GM18520 (cell line): Measurements from ENCODE around the gene PCCB.
"Not testable (repeated sequence)": the region's sequence is repeated elsewhere in the genome, so short reads cannot be mapped to it uniquely, and the experiment has no call there.

Source experiments
- ATAC-seq: cut with Tn5 transposase; IDR thresholded peaks from one replicate; pipeline ENCODE4 v1.9.1; 2021; ENCODE audit not compliant: unreplicated experiment

The PCCB gene

DNA sequence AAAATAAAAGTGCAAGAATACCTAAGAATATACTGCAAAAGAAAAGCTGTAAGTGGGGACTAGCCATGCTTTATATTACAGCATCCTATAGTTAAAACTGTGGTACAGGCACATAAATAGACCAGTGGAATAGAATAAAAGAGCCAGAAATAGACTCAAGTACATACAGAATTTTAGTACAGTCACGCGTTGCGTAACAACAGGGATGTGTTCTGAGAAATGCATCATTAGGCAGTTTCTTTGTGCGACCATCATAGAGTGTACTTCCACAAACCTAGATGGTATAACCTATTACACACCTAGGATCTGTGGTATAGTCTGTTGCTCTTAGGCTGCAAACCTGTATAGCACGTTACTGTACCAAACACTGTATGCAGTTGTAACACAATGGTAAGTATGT, 61.8 kb downstream of the PCCB start:
- no peak for ATAC-seq

DNA sequence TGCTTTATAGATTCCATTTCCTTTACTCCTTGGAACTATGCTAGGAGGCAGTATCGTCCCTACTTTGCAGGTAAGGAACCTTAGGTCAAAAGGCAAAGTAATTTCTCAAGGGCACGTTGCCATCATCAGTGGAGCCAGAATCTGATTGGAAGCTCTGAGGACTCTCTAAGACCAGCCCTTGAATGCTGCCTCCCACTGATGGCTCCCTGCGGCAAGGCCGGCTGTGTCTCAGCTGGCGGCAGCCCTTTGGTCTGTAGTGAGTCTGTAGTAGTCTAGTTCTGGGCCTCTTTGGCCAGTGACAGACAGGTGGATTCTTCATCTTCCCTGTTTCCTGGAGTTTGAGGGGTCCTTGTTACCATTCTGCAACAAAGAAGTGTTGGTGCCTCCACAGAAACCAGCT, 76.2 kb downstream of the PCCB start:
- ATAC-seq, result no peak

DNA sequence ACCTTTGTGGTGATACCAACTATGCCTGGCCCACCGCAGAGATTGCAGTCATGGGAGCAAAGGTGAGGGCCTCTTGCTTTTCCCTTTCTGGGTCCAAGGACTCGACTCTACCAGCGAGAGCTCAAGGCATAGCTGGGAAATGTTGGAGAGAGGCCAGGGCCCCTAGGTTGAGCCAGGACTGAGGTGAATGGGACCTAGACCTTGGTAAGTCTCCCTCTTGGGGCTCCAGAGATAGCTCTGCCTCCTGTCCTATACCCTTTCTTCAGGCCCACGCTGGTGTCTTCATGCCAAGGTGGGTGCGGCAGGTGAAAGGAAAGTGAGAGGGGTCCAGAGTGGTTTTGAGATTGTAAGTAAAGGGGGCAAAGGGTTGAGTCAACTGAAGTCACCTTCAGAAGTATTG, 77.5 kb downstream of the PCCB start:
- ATAC-seq, result no peak

DNA sequence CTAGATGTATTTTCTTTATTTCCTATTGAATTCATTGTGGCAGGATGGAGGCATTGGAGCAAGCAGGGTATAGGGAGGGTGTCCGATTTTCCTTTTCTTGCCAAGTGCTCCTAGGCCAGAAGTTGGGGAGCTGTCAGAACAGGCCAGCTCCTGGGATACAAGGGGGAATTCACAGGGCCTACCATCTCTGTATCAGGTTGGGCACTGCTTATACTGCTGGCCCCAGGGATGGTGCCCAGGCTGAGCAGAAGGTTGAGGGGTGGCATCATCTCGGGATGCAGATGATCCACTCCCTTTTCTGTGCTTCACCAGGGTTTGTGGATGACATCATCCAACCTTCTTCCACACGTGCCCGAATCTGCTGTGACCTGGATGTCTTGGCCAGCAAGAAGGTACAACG, 79.5 kb downstream of the PCCB start:
- no peak for ATAC-seq

DNA sequence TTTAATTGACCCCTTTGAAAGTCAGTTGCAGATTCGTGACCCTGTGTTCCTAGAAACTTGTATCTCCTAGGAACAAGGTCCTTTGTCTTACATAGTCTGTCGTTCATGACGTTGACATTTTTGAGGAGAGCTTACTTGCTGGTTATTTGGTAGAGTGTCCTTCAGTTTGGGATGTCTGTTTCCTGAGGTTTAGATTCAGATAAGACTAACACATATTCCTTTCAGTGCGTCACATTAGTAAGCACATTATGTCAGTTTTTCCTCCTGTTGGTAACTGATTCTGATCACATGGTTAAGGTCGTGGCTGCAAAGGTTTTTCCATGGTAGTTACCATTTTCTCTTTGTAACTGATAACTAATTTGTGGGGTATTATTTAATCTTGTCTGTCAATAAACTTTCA, 80.8 kb downstream of the PCCB start:
- no peak for ATAC-seq

DNA sequence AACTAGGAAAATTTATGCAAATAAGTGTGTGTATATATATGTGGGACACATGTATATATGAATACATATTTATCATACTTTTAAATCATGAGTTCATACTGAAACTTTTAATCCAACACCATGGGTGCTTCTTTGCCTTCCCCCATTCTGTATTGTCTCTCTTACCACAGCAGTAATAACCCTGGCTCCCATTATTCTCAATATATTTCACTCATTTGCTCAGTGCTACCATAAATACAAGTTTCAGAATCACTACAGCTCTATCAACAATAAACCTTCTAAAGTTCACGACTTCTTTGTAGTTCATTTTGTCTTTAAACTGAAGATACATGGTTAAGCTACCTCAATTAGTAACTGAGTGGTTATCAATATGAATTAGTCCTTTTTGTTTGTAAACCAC, 82.2 kb downstream of the PCCB start:
- ATAC-seq, result no peak

DNA sequence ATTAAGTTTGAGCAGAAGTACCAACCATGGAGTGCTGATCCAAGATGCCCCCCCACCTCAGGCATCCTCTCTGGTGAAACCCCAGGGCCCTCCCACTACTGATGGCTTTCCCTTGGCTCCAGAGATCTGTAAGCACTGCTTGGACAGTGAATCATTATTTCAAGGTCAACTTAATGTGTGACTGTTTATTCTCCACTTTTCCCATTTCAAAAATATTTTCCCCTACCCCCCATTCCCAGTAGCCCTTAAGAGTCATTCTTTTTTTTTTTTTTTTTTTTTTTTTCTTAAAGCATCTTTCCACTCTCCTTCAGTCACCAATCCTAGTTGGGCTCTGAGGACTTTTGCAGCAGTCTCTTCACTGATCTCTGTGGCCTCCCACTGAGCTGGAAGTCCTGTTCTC, 82.6 kb downstream of the PCCB start:
- no peak for ATAC-seq

DNA sequence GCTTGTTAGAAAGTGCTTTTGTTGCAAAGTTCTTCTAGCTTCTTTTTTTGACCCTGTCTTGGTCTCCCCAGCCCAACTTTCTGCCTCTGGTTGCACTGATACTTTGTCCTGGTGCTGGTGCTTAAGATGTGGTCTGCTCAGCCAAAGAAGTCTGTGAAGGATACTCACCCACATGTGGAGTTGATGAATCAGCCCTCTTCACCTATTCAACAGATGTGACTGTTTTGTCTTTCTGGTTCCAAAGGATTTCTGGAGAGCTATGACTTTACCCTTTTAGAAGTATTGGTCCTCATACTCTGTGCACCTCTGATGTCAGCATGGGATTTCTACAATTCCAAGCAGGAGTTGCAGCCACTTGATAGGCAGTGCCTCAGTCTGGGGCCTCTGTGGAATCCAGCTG, 84.1 kb downstream of the PCCB start:
- ATAC-seq, result no peak

DNA sequence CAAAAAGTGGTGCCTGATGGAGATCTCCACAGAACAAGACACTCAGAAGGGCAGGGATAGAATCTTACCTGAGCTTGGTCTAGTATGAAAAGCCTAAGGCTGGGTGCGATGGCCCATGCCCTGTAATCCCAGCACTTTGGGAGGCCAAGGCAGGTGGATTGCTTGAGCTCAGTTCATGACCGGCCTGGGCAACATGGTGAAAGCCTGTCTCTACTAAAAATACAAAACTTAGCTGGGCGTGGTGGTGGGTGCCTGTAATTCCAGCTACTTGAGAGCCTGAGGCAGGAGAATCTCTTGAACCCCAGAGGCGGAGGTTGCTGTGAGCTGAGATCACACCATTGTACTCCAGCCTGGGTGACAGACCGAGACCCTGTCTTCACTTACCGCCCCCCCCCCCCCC, 84.6 kb downstream of the PCCB start:
- not testable (repeated sequence) for ATAC-seq

DNA sequence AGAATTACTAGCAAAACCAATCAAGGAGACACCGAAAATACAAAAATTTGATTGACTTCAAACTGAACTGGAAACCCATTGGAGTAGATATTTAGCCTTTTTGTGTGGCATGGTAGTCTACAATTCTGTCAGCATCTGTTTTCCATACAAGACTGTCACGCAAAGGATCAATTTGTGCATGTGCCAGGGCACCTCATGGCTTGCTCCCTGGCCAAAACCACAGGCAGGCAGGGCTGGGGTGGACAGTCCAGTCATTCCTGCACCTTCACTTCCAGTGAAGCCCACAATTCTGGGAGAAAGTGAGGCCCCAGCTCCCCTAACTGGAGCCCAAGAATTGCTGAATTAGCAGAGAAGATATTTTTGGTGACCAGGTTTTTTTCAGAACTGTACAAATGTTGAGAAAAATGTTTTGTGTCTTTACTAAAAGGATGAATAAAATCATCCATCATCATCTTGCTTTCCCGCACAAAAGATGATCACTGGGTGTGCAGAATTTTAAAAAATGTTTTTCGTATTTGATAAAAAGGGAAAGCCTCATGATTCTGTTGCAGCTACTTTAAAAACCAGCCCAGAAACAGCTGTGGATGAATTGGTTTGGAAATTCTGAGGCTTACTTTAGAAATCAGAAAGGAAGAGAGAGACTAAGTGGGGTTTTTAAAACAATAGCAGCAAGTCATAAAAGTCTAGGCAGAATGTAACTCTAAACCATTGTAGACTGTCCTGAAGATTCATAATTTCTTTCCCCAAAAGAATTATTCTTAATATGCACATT, 86.4 kb downstream of the PCCB start:
- no peak for ATAC-seq

DNA sequence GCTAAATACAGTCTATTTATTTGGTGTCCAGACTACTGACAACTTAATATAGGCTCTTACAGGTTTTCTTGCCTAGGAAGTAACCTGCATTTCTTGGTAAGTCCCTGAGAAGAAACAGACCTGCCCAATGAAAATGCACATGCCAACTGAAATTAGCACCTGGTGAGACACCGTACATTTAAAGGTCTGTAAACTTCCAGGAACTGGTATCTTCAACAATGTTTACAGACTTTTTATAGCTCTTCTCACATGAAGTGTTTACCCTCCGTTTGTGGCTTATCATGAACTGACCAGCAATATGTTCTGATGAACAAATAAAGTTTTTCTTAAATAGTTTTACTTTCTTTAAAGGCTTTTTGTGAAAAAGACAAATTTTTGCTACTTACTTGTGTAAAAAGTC, 93.3 kb downstream of the PCCB start:
- ATAC-seq, result no peak

DNA sequence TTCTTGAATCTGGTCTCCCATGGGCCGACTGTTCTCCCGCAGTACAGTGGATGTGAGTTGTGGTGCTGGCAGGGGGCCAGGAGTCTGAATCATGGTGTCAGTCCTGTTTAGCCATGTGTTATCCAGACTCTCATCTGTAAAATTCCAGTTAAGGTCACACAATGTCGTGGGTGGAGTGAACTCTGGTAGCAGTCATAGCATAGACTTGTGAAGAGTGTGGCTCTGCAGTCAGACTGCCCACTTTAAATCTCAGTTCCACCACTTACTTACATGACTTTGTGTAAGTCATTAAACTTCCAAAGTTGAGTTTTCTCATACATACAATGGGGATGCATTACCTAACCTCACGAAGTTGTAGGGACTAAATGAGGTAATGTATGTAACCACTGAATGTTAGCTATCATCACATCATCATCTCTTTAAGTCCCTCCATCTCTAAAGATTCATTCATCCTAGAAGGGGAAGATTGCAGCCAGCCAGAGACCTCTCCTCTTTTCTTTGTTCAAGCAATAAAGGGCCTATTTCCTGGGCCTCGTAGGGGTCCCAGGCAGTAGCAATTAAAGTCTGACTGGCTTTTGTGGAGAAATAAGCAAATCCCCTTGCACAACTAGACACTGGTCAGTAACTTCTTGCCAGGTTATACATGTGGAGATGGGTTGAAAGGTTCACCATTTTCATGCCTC, 93.9 kb downstream of the PCCB start:
- ATAC-seq, result no peak

DNA sequence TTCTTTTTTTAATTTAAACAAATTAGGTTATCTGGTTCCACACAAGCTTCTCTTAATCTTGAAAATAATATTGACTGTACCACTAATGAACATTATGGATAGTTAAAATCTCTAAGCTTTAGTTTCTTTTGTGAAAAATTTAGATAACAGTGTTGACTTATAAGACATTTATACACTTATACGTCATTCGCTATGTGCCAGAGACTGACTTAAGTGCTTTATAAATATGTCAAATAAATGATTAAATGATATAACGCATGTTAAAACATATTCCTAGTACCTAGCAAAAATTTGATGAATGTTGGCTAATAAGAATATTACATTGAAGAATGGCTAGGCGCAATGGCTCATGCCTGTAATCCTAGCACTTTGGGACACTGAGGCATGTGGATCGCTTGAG, 96.3 kb downstream of the PCCB start:
- ATAC-seq, result no peak

DNA sequence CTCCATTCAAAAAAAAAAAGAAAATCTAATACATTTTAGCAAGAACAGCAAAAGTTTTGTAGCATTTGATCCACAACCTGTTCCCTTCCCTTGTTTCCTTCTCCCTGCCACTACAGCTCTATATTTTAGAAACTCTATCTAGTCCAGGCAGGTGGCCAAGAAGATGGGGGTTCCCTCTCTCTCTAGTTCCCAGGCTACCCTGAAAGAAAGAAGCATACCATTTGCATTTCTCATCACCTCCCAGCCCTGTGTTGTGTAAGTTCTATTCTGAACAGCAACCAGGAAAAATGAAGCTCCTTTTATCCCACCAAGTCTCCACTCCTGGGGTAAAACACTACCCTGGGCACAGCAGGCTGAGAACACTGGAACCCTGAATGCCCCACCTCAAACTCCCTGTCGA, 100.0 kb downstream of the PCCB start:
- ATAC-seq, result no peak

DNA sequence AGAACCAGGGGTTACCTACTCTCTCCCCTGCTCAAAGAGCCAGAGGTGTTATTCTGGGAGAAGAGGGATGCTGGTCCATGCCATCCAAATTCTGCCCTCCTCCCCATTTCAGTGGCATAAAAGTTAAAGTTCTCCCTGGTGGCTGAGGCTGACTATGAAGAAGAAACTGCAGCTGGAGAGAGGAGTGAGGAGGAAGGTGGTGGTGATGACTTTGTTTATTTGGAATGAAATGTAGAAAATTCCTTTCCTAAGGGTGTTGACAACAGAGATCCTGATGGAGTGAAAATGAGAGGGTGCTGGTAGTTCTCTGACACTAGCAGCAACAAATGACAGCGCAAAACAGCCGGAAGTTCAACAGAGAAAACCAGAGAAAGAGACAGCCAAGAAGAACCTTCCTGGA, 100.4 kb downstream of the PCCB start:
- ATAC-seq, result no peak

DNA sequence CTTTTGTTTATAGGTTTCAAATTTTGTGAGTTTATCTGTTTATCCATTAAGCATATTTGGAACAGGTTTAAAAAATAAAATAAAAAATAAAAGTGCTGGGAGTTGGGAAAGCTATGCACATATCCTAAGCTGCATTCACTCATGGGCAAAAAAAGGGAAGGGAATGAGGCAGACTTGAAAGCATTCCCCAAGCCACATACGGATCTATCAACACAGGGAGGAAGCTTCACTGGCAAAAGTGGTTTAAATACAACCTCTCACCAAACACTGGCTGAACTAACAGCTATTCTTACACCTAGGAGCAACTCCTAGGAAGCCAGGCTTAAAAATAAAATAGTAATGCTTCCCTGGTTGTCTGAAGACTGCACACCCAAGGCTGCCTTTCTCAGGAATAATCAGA, 101.2 kb downstream of the PCCB start:
- no peak for ATAC-seq

DNA sequence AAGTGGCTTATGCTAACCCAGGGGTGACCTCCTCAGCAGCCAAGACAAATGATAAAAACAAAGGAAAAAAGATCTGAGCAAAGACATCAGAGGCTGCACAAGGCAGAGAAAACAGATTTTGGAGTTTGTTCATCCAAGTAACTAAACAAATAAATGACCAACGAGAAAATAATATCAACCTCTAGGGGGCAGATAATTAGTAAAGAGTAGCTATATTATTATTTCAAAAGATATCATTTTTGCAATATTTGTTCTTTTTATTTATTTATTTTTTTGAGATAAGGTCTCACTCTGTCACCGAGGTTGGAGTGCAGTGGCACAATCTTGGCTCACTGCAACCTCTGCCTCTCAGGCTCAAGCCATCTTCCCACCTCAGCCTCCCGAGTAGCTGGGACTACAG, 101.8 kb downstream of the PCCB start:
- ATAC-seq, result no peak

DNA sequence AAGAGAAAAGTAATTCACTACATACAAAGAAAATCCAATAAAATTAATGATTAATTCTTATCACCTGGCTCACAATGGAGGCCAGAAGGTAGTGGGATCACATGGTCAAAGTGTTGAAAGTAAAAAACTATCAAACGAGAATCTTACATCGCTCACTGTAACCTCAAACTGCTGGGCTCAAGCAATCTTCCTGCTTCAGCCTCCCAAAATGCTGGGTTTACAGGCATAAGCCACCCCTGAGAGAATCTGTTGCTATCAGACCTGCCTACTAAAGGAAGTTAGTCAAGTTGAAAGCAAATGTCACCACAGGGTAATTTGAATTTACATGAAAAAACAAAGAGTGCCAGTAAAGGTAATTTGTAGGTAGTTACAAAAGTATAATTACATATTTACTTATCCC, 103.3 kb downstream of the PCCB start:
- ATAC-seq, result no peak

DNA sequence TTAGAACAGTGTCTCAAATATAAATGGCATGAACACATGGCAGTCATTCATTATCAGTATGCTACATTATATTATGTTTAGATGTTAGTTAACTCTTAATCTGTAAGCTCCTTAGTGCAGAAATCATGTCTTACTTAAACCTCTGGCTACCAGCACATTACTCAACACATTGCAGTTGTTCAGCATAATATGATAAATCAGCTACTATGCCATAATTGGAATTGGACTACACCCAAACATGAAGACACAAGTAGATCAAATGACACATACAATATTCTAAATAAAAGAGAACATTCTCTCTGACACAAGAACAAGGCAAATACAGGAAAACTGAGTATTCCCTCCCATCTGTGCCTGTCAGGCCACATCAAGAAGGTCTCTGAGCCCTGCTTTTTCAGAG, 116.1 kb downstream of the PCCB start:
- ATAC-seq, result no peak

DNA sequence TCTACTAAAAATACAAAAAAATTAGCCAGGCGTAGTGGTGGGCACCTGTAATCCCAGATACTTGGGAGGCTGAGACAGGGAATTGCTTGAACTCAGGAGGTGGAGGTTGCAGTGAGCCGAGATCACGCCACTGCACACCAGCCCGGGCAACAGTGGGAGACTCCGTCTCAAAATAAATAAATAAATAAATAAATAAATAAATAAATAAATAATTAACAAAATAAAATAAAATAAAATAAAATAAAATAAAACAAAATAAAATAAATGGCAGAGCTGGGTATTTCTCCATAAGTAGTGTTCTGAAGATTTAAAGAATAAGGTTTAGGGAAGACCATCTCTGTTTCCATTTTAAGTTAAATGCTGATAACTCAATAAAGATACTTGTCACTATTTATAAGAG, 125.7 kb downstream of the PCCB start:
- not testable (repeated sequence) for ATAC-seq

DNA sequence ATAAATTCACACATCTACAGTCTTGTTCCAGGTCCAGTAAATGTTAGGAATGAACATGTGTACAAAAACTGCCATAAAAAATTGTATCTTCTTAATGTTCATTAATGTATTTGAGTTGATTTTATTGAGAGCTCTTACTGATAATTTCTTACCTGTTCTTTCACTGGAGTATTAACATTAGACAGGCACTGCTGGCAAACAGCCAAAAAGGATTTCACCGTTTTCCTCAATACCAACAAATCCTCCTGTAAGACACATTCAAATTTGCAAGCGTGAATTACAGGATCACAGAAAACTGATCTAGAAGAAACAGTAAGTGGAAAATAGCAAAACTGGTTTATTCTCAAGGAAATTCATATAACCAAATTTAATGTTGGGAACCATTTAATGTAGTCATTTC, 127.4 kb downstream of the PCCB start:
- no peak for ATAC-seq

DNA sequence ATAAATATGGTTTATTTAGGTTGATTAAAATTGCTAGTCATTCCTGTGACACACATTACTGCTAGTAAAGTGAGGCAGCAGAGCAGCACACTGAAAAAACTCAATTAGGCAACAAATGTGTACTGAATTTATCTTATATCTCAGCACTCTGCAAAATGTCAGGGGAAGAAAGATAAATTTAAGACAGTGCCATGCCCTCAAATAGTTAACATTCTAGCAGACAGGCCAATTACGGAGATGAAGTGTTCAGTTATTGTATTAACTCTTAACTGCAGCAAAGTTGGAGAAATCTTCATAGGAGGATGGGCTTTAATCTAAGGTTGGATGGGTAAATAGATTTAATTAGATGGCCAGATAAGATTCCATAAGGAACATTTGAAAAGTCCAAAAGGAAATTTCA, 127.9 kb downstream of the PCCB start:
- no peak for ATAC-seq
